Left lung (tissue), 10 donors: Measurements from ENCODE around the gene CLTA. TPM values are rescaled to one million over a fixed set of nuclear protein-coding genes. Genes with fewer than 3 reads are reported as not detected.
"Not testable (repeated sequence)": the region's sequence is repeated elsewhere in the genome, so short reads cannot be mapped to it uniquely, and the experiment has no call there.

ENCODE experiments used
- ATAC-seq: fragments of 200-7000 bp; cut with Tn5 transposase; one replicate; pipeline ENCODE4 v1.9.1; 2020; ENCODE audit warnings: moderate library complexity
- DNase-seq, 4 donors: peaks; one replicate each; pipeline ENCODE4 v3.0.0-alpha.2; 2013 to 2020
- H3K27ac ChIP-seq, 2 donors: fragments of 200-600 bp; sonication (generic) in 1 of 2; one replicate each; pipeline versions ENCODE4 v1.5.0 to v1.8.0; 2020 to 2021
- H3K27me3 ChIP-seq, 2 donors: fragments of 200-600 bp; sonication (generic) in 1 of 2; one replicate each; pipeline versions ENCODE4 v1.5.0 to v1.8.0; 2020 to 2021
- H3K36me3 ChIP-seq, 2 donors: fragments of 200-600 bp; sonication (generic) in 1 of 2; one replicate each; pipeline versions ENCODE4 v1.5.0 to v1.8.0; 2020 to 2021
- H3K4me1 ChIP-seq, 2 donors: fragments of 200-600 bp; one replicate each; pipeline ENCODE4 v1.8.0; 2021
- H3K4me3 ChIP-seq, 2 donors: fragments of 200-600 bp; sonication (generic) in 1 of 2; one replicate each; pipeline versions ENCODE4 v1.5.0 to v1.8.0; 2020 to 2021; ENCODE audit warnings: mild to moderate bottlenecking in 1 of 2
- H3K9me3 ChIP-seq, 2 donors: fragments of 200-600 bp; sonication (generic) in 1 of 2; one replicate each; pipeline versions ENCODE4 v1.5.0 to v1.8.0; 2020 to 2021
- CTCF ChIP-seq, 2 donors: fragments of 200-600 bp; sonication (generic) in 1 of 2; IDR thresholded peaks; one replicate each; pipeline versions ENCODE4 v1.5.0 to v1.8.0; 2021; ENCODE audit warnings: antibody characterized with exemption in 2 of 2
- intact Hi-C, 2 donors: fragments of 100-400 bp; cut with DNase I; formaldehyde crosslinking; loops; one replicate each; pipeline versions ENCODE4 v1.11.2 to v1.14.2; 2022
- polyA plus RNA-seq, 6 donors: library from polyadenylated mRNA; unstranded; fragments of 120-200 nt; gene quantifications; one replicate each; pipeline ENCODE4 v1.2.1, GENCODE V29; 2013; ENCODE audit not compliant: insufficient read length in 6 of 6
- total RNA-seq, 2 donors: library from RNA; stranded (reverse); fragmentation: NEBNext Ultra II Directional; extraction: Animal tissue kit (Norgen Biotek cat#: 25700); gene quantifications; one replicate each; pipeline ENCODE4 v1.2.1, GENCODE V29; 2021
- donor health status: DM: no; HTN: yes; CAD: no.
- donor health status: DM: no; HTN: no; CAD: no.

The CLTA gene
- total and polyA plus RNA-seq, 8 donors = 199 to 237 (median 219) TPM

DNA sequence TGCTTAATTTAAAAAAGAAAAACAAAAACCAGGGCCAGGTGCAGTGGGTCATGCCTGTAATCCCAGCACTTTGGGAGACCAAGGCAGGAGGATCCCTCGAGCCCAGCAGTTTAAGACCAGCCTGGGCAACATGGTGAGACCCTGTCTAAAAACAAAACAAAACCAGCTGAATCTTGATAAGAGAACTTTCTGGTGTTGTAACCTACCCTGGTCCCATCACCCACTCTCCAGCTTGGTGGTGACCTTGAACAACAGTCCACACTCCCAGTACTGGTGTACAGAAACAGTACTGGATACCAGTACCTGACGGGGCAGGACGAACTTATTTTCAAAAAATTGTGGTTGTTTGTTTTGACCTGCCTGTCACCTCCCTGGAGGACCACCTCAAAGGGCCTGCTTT, 30.9 kb downstream of the CLTA start:
- no peak overlapping the region for H3K4me3 ChIP-seq
- no peaks in the 10 kb centered on the region for H3K4me1 ChIP-seq
- no peak for TF ChIP-seq CTCF (IDR thresholded peaks at IDR 0.05)
- no peaks in the 10 kb centered on the region for H3K27me3 ChIP-seq
- intact Hi-C loops = no loop called here
- H3K36me3 ChIP-seq = peaks cover 4 to 98% of the 10 kb centered on the region in 2 donors
- H3K27ac ChIP-seq = no peak overlapping the region
- peaks cover 0 to 5% of the 10 kb centered on the region in 2 donors for H3K9me3 ChIP-seq
- ATAC-seq (no peak), DNase-seq (no peak)

DNA sequence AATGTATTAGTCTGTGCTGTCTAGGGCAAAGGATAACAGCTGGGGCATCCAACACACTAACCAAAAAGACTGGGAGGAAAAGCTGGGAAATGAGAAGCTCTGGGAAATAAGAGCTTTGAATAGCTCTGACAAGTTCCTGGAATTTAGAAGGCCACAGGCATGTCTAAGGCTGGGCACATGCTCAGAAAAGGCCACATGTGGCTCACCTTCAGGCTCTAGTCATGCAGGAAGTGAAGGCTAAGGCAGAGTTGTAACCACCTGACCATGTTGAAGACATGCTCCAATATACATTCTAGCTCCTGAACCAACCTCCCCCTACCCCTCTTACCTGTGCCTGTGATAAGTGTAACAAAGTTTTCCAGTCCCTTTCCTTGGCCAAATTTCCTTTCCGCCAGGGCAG, 31.7 kb downstream of the CLTA start:
- Histone ChIP-seq H3K9me3 (peaks cover 0 to 5% of the 10 kb centered on the region in 2 donors), H3K27me3 (no peaks in the 10 kb centered on the region), H3K4me3 (no peak overlapping the region), H3K36me3 (peaks cover 4 to 98% of the 10 kb centered on the region in 2 donors), H3K4me1 (no peaks in the 10 kb centered on the region), H3K27ac (no peak overlapping the region)
- no peak for TF ChIP-seq CTCF (IDR thresholded peaks at IDR 0.05)
- no peak for ATAC-seq
- intact Hi-C loops = no loop called here
- no peak for DNase-seq

GRCh38 chr9:36237230-36237629, 46.5 kb downstream of the CLTA start:
- intact Hi-C loops = no loop called here

DNA sequence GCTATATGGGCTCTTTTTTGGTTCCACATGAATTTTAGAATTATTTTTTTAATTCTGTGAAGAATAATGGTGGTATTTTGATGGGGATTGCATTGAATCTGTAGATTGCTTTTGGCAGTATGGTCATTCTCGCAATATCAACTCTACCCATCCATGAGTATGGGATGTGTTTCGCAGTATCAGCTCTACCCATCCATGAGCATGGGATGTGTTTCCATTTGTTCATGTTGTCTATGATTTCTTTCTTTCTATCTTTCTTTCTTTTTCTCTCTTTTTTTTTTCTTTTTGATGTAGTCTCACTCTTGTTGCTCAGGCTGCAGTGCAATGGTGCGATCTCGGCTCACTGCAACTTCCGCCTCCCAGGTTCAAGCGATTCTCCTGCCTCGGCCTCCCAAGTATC, 48.5 kb downstream of the CLTA start:
- ATAC-seq, DNase-seq, H3K4me3 ChIP-seq, H3K4me1 ChIP-seq, intact Hi-C loops, H3K27me3 ChIP-seq, H3K27ac ChIP-seq, H3K9me3 ChIP-seq: not testable (repeated sequence)
- H3K36me3 ChIP-seq = peaks cover 0 to 65% of the 10 kb centered on the region in 2 donors

More at GRCh38 chr9:36237230-36237629, 46.5 kb downstream of the CLTA start:
- Histone ChIP-seq H3K27ac (no peak overlapping the region), H3K9me3 (no peaks in the 10 kb centered on the region), H3K4me3 (no peak overlapping the region), H3K4me1 (no peaks in the 10 kb centered on the region), H3K27me3 (no peaks in the 10 kb centered on the region), H3K36me3 (peaks cover 0 to 66% of the 10 kb centered on the region in 2 donors)
- DNase-seq (no peak), ATAC-seq (no peak)
- no peak for TF ChIP-seq CTCF (IDR thresholded peaks at IDR 0.05)

- not testable (repeated sequence) for H3K27ac ChIP-seq, H3K27me3 ChIP-seq, DNase-seq, ATAC-seq, H3K9me3 ChIP-seq, H3K4me1 ChIP-seq, H3K4me3 ChIP-seq
- H3K36me3 ChIP-seq = peaks cover 0 to 65% of the 10 kb centered on the region in 2 donors
- intact Hi-C loops = loop anchor here in 1 of 2 donors (10.0 kb wide), 1 partner anchor 85 kb away; no protein-coding TSS in a partner anchor
Measured at GRCh38 chr9:36239675-36240074, 49.0 kb downstream of the CLTA start.

DNA sequence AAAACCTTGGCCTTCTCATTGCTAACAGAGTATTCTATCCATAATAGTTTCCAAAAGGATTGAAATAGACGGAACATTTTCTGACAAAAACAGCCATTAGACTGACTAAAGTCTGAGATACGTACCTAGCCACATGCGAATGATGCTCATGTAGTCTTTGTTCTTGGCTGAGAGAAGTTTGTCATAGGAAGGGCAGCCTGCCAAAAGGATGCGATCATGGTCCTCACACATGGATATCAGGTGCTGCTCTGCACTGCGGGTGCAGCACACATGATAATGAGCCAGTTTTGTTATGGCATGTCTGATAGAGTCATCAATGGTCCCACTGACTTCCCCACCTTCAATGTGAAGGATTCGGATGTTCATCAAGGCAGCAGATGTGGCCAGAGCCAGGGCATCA, 55.2 kb downstream of the CLTA start:
- Histone ChIP-seq H3K4me3 (no peak overlapping the region), H3K27ac (no peak overlapping the region), H3K4me1 (peaks cover 0 to 6% of the 10 kb centered on the region in 2 donors), H3K36me3 (peaks cover 0 to 60% of the 10 kb centered on the region in 2 donors), H3K27me3 (no peaks in the 10 kb centered on the region), H3K9me3 (no peaks in the 10 kb centered on the region)
- TF ChIP-seq CTCF (IDR thresholded peaks at IDR 0.05) = no peak
- ATAC-seq (no peak), DNase-seq (no peak)
- intact Hi-C loops = loop anchor here in 1 of 2 donors (10.0 kb wide), 1 partner anchor 79 kb away; no protein-coding TSS in a partner anchor
